ENCODE data around the gene TBC1D24.
"Not testable (repeated sequence)": the region's sequence is repeated elsewhere in the genome, so short reads cannot be mapped to it uniquely, and the experiment has no call there.

GRCh38 chr16:2479996-2480395 is 5.1 kb downstream of the TBC1D24 start:
- not testable (repeated sequence) for TF ChIP-seq CTCF (IDR thresholded peaks at IDR 0.05 in 4 of 5, conservative IDR thresholded peaks at IDR 0.05 in 1 of 5); POLR2A (IDR thresholded peaks at IDR 0.05)
